ENCODE data around the gene ENTPD8. TPM values are rescaled to one million over a fixed set of nuclear protein-coding genes. Genes with fewer than 3 reads are reported as not detected.
"Not testable (repeated sequence)": the region's sequence is repeated elsewhere in the genome, so short reads cannot be mapped to it uniquely, and the experiment has no call there.

ENTPD8 gene
- total RNA-seq, 1 experiment from 2014 or later = 0.76 TPM

DNA sequence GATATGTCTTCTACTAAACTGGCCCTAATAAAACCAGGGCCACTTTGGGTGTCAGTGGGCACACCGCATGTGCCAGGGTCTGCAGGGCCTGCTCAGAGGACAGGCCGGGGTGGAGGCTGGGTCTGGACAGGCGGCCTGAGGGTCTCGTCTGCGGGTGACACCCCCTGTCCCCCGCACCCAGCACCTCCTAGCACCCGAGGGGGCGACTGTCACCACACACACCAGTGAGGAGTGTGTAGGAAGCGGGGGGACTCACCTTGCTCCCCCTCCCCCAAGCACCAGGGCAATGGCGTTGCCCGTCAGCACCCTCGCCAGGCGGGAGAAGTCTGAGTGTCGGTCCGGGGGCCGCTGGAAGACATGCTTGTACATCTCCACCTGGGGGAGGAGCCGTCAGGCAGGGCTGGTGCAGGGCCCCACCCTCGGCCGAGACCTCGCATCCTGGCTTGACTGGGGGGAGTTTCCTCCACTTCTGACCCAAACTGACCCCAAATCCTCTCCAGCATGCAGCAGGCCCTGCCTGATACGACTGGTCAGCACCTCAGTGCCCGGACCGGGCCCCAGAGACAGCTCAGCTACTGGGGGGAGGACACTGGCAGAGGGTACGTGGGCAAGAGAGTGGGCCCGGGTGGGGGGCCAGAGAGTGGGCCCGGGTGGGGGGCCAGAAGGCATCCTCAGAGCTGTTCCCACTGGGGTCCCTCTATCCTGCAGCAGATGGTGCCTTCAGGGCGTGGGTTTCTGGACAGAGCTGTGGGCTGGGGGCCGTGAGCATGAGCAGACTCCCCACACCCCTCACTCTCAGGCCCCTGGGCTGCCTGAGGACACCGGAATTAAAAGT lies 36.8 kb upstream of the ENTPD8 start:
- DNase-seq (ENCODE audit: low spot score) = no peak

DNA sequence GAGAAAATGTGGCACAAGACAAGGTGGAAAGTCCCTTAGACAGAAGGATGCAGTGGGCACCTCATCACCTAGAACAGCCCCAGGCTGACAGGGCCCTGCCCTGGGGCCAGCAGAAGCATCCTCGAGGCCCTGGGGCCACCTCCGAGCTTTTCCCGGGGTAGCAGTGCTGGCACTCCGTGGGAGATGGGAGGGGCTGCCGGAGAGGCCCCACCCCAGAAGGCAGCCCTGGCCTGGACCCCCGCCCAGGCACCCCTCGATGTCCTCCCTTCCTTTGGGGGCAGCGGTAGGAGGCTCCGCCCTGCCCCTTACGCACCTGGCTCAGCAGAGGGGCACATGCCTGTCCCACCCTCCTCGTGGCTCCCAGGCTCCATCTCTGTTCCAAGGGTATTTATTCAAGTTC lies 35.7 kb upstream of the ENTPD8 start:
- DNase-seq (ENCODE audit: low spot score) = no peak

DNA sequence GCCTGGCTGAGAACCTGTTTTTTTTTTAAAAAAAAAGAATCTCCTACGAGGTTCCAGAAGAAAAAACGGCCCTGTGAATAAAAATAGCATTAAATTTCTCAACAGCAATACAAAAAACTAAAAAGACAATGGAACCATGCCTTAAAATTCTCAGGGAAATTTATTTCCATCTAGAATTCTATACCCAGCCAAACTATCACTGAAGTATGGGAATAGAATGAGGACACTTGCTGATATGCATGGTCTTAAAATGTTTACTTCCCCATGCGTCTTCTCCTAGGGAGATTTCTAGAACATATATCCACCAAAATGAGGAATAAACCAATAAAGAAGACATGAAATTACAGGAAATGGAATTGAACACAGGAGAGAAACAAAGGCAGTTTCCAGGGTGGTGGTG lies 34.5 kb upstream of the ENTPD8 start:
- DNase-seq (ENCODE audit: low spot score) = no peak

DNA sequence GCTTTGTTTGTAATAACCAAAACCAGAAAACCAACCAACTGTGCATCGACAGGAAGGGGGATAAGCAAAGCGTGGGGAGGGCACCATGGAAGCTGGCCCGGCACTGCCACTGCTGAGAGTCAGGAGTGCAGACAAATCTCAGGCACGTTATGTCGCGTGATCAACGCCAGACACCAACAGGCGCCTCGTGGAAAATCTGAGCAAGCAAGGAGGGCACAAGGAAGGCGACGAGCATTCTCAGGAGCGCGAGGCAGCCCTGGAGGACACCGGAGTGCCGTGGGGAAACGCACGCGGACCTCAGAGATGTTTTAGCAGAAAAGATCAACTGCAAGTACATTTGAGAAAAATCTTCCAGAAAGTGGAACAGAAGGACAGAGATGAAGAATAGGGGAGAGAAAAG lies 33.1 kb upstream of the ENTPD8 start:
- DNase-seq (ENCODE audit: low spot score) = no peak

DNA sequence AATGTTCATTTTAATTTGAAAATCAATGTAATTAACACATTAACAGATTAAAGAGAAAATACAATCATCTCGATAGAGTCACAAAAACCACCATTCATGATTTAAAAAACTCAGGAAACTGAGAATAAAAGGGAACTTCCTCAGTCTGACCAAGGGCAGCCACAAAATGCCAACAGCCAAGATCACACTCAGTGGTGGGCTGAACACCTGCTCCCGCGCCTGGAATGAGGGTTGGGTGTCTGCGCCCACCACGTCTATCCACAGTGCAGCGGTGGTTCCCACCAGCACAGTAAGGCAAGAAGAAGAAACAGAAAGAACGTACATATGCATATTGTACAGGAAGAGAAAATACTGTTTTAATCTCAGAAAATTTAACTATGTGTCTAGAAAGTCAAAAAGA lies 29.6 kb upstream of the ENTPD8 start:
- DNase-seq (ENCODE audit: low spot score) = no peak

DNA sequence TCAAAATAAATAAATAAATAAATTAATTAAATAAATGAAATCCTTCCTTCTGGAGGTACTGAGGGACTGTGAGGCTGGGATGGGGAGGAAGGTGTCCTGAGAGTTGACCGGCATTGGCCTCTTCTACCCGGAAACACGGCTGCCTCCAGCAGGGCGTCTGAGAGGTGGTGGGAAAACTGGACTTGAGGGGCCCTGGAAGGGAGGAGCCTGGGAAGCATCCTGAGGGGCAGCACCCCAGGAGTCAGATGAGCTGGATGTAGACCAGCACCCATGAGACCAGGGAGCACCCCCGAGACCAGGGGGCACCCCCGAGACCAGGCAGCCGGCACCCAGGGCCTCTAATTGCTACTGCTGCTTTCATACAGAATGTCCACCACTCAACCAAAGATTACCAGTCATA lies 26.7 kb upstream of the ENTPD8 start:
- no peak for DNase-seq (ENCODE audit: low spot score)

DNA sequence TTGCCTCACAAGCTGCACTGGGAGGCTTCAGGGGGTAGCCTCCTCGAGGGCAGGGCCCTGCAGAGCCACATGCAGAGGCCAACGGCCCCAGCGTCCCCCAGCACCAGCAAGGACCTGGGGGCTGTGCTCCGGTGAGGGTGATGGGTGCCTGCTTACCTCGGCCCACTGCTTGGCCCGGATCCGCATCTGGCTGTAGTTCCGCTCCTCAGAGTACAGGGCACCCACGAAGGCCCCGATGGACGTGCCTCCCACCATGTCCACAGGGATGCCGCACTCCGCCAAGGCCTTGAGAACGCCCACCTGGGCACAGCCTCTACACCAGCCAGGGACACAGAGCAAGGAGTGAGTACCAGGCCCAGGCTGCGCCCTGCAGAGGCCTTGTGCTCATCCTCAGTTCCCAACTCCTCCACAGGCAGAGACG lies 26.0 kb upstream of the ENTPD8 start:
- no peak for DNase-seq (ENCODE audit: low spot score)

DNA sequence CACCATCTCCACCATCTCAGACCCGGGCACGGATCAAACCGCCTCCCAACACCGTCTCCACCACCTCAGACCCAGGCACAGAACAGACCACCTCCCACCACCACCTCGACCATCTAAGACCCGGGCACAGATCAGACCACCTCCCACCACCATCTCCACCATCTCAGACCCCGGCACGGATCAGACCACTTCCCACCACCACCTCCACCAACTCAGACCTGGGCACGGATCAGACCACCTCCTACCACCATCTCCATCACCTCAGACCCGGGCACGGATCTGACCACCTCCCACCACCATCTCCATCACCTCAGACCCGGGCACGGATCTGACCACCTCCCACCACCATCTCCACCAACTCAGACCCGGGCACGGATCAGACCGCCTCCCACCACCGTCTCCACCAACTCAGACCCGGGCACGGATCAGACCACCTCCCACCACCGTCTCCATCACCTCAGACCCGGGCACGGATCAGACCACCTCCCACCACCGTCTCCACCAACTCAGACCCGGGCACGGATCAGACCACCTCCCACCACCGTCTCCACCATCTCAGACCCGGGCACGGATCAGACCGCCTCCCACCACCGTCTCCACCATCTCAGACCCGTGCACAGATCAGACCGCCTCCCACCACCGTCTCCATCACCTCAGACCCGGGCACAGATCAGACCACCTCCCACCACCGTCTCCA lies 25.4 kb upstream of the ENTPD8 start:
- DNase-seq (ENCODE audit: low spot score) = not testable (repeated sequence)

DNA sequence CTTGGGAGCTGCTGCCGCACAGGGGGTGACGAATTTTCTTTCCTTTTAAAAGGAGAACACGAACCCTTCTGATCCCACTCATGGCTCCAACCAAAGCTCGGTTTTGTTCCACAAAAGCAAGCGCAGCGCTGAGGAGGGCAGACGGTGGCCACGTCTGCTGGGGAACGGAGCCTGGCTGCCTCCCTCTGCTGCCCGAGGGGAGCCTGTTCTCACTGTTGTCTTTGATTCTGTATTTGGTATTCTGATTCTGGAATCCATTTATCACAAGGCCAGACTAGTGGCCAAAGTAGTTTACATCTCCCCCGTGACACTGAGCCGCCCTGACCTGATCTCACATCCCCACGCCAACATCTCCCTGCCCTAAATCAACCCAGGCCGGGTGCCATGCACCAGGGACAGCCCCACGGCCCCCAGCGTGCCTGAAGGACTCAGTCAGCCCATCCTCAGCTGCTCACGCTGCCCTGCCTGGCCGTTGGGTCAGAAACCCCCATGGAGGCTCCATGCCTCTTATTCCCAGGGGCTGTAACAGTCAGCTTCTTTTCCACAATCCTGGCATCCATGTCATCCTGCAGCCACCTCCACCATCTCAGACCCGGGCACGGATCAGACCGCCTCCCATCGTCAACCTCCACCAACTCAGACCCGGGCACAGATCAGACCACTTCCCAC lies 24.7 kb upstream of the ENTPD8 start:
- no peak for DNase-seq (ENCODE audit: low spot score)

DNA sequence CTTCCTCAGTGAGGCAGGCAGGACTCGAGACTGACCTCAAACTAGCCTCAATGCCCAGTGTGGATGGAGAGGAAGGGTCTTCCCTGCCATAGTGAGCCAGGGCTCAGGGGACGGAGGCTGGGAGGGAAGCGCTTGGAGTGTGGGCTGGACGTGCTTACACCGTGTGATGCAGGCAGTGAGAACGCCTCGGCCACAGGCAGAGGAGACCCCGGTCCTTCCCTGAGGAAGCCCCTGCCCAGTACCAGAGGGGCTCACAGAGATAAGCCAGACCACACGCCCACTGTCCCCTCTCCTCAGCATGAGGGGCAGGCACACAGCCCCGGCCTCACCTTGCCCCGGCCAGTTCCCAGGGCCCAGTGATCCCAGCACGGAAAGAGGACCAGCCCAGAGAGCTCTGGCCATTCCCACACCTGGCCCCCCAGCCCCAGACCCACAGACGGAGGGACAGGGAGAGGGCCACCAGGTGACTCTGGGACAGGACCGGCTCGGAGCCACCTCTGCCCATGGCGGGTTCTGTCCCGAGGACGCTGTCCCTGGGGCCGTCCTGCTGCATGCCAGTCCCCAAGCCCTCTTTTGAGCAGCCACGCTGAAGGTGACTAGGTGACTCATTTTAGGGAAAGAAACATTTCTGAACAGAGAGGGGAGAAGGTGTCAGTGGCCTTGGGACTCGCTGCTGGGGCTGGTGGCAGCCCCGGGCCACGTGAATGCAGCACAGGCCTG lies 24.0 kb upstream of the ENTPD8 start:
- no peak for DNase-seq (ENCODE audit: low spot score)

DNA sequence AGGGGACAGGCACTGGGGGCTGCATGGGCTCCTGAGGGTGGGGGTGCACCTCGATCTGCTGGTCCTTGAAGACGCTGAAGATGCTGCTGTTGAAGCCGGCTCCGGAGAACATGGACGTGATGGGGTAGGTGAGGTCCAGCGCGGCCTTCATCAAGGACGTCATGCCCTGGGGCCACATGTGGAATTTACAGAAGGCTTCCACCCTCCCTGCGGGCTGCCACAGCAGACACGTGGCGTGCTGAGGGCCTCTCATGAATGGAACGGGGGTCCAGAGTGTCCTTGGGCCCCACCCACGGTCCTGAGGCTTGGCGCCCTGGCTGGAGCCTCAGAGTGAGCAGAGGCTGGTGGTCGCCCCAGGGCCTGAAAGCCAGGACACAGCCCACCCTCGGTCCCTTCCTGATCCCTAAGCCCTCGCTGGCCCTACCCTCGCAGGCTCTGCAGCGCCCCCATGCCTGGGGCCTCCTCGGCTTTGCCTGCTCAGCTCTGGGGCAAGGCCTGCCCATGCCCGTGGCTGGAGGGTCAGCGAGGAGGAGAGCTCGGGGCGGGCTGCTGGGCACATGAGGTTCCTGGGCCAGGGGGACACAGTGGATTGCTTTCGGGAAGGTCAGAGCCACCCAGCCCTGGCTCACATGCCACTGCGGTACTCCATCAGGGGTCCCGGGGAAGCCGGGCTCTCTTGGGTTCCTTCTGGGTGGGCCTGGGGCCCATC lies 23.3 kb upstream of the ENTPD8 start:
- no peak for DNase-seq (ENCODE audit: low spot score)

DNA sequence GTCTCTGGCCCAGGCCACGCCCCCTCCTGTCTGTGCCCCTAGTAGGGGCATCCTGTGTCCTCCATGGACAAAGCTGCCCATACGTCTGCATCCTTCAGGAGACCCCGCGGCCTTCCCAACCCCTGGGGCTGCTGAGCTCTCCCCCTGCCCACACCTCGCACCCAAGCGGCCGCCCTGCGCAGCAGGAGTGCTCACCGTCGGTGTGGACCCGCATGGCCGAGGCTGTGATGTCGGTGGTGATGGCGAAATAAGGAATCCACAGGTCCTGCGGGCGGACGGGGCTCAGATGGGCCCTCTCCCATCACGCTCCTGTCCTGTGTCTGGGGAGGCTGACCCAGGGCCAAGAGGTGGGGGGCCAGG lies 22.8 kb upstream of the ENTPD8 start:
- no peak for DNase-seq (ENCODE audit: low spot score)

DNA sequence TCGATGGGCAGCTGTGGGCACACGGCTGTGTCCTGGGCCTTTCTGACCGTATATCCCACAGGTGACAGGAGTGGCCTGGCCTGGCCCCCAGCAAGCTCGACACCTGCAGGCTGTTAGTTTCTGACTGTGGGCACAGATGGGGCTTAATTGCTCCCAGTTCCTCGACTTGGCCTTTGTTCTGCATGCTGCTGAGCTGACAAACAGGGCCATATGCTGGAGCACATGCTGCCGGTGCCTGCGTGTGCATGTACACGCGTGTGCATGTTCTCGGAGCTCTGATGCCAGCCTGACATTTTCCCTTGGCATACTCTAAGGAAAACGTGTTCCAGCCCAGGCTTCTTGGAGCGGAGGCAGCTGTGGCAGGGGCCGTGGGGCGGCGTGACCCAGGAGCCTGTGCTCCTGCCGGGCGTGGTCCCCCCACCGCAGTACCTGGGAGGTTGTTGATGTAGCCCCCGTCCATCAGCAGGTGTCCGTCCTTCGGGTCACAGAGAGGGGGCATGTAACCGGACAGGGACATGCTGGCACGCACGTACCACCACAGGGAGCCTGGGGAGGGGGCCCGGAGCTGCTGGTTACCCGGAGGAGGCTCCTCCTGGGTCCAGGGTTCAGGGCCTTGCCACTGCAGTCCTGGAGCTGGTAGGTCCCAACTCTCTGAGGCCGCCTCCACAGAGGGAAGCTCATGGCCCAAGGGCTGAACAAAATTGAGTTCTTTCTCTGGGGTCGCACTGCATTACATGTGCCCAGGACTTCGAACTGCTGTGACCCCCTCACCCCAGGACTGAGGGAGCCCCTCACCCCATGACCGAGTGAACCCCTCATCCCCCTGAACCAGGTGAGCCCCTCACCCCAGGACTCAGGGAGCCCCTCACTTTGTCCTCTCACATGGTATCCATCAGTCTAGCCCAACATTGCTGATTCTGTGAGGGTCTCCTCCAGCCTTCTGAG lies 22.1 kb upstream of the ENTPD8 start:
- no peak for DNase-seq (ENCODE audit: low spot score)

DNA sequence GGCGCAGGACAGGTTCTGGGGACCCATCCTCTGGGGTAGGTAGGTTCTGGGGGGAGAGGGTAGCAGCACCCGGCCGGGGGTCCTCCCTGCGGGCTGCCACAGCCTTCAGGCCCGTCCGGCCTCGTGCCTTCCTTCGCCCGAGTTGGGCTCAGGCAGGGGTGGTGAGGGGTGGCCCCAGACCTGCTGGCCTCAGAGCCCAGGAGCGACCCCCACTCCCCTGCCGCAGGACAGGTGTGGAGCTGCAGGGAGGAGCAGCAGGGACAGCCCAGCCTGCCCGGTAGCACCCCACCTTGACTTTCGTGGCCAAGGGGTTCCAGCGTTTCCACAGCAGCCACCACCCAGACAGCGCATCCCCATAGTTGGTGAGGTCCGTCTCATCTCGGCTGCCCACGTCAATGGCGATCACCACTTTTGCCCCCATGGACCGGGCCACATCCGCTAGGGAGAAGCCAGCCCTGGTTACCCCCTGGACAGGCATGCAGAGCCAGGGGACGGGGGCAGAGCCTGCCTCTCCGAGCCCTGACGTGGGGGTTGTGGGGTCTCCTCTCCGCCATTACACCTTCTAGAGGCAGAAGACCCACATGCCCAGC lies 21.3 kb upstream of the ENTPD8 start:
- no peak for DNase-seq (ENCODE audit: low spot score)

DNA sequence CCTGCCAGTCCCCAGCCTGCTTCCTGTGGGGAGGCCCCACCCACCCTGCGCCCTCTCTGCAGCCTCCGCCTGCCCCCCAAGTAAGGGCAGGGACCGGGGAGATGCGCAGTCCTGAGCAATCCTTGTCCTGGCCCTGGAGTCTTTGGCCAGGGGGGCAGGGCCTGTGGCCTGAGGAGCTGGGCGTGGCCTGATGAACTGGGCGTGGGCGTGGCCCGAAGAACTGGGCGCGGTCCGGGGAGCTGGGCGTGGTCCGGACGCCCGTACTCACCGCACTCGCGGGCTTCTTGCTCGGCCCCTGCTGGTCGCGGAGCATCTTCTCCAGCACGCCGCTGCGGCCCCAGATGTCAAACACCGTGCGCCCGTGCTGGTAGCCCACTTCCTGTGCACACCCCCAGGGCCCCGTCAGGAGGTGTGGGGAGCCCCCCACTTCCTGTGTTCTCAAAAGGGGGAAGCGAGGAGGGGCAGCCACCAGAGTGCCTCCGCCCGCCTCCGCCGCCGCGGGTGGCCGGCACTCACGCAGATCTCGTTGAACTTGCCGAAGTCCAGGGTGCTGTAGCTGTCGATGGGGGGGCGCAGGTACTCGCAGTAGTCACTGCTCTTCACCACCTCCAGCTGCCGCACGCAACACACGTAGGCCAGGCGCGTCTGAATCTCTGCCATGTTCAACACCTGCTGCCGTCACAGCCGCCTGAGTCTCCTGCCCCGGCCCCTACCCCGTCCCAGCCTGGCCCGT lies 20.7 kb upstream of the ENTPD8 start:
- DNase-seq (ENCODE audit: low spot score) = no peak

DNA sequence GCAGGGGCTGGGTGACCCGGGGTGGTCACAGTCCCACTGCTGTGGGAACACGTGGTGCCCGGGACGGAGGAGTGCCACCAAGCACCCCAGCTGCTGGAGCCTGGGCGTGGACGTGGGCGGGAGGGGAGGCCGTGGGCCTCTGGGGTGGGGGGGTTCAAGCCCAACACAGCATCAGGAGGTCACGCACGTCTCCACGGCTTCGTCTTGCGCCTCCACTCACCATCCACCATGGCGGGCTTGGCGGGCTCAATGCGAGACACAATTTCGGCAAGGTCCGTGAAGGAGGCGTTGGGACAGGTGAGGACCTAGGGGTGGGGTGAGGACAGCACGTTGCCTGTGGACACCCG lies 20.1 kb upstream of the ENTPD8 start:
- DNase-seq (ENCODE audit: low spot score) = no peak

DNA sequence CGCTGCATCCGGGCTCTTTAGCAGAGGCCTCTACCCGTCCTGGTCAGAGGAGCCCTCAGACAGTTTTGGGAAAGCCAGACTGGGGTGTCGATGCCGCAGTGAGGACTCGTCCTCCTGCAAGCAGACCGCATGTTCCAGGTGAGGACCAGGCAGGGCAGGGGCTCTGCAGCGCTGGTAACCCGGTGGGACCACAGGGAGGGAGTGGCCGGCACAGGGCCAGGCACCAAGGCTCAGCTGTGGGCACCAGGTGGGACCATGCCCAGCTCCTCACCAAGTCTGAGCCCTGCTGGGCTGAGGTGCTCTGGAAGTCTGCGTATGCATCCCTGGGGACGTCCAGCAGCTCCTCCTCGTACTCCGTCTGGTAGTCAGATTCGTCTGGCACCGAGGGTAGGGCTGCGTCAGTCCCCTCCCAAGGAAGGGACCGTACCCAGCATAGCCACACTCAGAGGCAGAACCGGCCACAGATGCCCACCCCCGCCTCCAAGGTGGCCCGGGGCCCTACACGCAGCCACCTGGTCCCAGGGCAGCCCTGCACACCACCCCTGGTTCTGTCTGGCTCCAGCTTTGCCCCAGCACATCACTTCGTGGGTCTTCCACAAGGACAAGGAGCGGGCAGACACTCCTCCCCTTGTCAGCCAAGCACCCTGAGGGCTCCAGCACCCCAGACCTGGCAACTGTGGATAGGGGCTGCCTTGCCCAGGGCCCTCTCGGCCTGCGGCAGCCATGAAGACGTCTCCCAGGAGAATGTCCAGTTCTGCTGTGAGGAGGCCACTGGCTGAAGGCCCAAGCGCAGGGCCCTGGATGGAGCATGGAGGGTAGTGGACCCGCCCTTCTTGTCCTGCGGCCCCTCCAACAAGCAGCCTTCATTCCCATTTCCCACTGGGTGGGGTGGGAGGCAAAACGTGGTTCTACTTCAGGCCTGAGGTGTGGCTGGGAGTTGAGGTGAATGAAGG lies 19.5 kb upstream of the ENTPD8 start:
- no peak for DNase-seq (ENCODE audit: low spot score)

Measured in HT-29 (cell line).